NCI-H1930 (cell line): ENCODE measurements around the gene ALG6.

ENCODE experiments used
- DNase-seq, 2 experiments: peaks; one replicate each; lab custom pipeline; 2025; lab: John Stamatoyannopoulos, UW

ALG6 gene

DNA sequence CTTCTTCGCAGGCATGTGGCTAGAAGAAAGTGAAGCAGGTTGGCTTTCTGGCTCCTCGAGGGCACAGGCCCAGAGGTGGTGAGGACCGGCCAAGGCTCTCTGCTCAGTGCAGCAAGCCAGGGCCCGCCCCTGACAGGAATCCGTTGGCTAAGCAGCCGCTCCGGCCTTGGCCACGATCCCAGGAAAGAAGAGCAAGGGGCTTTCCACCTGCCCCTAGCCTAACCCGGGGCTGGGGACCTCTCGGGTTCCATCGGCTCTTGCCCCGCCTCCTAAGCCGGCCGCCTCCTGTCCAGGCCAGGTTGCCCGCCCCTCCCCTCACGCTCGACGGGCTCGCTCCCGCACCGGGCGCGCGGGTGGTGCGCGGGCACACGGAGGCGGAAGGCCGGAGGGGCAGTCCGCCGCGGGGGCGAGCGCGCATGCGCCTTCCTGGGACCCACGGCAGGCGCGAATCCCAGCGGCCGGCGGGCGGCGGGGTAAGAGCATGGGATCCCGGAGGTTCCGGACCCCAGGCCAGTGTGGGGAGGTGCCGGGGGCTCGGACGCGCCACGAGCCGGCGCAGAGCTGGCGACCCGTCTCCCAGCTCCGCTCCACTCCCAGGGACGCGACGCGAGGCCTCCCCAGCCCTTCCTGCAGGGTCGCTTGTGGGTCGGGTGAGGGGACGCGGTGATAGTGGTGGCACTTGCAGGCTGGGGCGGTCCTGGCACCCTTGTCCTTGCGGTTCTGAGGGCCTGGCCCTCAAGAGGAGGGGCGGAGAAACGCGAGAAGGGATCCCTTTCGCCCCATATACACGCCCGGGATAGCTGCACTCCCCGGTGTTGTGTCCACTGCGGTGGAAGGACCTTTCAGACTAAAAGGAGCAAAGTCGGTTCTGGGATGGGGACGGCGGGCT lies at the start of gene ALG6:
ALG6 (plus strand) TSS at position 413 of the 889 bp plus-strand sequence. CDS start 3,351 bp downstream, outside the sequence.
- peak; percentile 90 to 92 for DNase-seq

DNA sequence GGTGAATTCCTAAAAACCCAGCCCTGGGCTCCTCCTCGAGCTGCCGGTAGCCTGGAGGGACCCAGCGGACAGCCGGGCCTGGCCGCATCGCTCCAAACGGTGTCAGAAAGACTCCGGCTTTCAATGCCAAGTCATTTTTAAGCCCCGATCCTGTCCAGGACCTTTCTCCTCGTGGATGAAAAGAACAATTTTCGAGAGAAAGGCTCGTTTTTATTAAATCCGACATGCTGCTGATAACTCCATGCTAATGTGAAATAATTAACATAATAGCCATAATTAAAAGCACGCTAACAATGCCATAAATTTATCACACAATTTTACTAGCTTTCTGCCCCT lies 49.6 kb upstream of the ALG6 start:
- DNase-seq = peak in 1 of 2 experiments; percentile 33

DNA sequence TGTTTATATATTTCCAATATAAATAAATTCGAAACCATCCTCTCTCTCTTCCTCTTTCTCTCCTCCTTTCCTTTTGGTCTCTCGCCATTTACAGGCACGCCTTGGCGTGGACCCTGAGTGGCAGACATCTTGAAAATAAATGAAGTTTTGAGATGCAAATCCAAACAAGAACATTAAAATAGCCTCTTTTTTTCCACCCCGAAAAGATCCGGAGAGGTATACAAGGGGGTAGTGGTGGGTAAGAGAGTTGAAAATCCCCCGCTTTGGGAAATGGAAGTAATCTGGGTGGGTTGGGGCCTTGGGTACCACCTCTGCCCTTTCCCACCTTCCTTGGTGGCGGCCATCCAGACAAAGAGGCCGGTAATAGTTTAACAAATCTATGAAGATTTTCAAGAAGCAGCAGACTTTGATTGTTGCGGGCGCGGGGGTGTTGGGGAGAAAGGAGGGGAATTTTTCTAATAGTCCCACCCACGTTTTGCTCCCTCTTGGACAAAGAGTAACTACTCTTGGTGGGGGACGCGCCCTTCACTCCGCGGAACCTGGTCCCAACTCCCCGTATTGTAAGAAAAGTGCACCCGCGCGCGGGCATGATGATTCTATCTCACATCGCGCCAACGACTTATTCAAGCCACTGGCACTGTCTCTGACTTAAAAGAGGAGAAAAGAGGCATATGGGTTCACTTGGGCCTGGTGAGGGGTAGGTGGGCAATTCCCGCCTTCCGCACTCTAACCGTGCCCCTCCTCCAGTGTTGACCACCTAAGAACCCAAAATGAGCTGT lies 49.0 kb upstream of the ALG6 start:
- no peak for DNase-seq

GRCh38 chr1:63319046-63320021 lies 48.1 kb upstream of the ALG6 start:
- no peak for DNase-seq

DNA sequence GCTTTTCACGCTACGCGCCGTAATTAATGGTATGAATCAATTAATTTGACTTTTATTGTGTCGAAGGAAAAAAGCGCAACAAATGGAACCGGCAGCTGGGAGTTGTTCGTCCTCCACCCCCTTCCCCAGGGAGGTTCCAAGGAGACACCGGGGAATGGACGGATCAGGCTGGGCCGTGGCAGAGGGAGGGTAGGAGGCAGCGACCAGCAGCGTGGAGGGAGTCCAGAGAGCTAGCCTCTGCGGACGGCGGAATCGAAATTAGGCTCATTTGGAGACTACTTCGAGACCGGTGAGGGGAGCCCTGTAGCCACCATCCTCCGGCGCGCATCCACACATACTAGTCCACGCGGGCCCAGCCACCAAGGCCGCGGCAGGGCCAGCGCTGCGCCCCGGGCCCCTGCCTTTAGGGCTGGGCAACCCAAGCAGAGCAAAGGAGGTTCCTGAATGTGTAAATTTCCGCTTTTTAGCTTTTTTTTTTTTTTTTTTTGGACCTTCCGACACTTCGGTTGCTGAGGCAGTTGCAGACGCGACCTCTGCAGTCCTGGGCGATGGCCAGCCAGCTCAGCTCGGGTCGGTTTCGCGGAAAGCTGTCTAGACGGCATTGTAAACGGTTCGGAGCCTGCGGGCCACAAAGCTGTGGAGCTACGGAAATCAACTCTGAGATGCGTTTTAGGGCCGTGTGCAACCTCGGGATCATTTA lies 47.3 kb upstream of the ALG6 start:
- DNase-seq = no peak

DNA sequence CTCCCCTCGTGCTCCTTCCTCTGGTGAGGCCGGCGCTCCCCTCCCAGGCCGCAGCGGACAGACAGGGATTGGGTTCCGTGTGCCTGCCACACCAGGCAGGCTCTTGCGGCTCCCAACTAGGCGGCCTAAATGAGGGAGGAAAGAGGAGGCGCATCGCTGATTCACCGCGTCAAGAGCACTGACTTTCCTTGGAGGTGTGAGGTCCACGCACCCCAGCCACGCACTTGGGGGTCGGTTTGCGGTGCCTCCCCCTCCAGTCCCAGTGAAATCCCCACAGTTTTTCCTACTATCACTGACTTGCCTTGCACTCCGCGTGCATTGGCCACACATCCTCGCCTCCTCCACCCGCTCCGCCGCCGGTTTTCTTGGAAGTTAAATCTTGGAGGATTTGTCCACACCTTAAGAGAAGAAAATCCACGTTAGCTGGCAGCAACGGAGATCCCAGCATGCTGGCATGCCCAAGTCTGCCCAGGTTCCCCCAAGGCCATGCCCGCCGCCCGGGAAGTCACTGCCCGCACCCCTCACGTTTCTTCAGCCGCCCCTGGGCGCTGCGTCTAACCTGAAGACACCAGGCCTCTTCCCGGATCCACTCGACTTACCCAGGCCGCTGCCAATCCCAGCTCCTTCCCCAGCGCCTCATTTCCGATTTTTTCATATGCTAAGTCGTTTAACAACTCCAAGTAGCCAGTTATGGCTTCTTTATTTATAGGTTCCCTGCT lies 46.2 kb upstream of the ALG6 start:
- DNase-seq = no peak

GRCh38 chr1:63321785-63322113 lies 45.7 kb upstream of the ALG6 start:
- no peak for DNase-seq

- DNase-seq = peak; percentile 49 to 66
These were observed 45.1 kb upstream of the ALG6 start, which contains the start of gene FOXD3 for GRCh38 chr1:63322114-63322943. Gene FOXD3, plus strand, starts transcription at chr1:63322567. Its CDS starts 492 bp downstream, at chr1:63323059.

- DNase-seq = peak; percentile 75 to 79
These were observed 44.2 kb upstream of the ALG6 start for GRCh38 chr1:63322944-63323864.

DNA sequence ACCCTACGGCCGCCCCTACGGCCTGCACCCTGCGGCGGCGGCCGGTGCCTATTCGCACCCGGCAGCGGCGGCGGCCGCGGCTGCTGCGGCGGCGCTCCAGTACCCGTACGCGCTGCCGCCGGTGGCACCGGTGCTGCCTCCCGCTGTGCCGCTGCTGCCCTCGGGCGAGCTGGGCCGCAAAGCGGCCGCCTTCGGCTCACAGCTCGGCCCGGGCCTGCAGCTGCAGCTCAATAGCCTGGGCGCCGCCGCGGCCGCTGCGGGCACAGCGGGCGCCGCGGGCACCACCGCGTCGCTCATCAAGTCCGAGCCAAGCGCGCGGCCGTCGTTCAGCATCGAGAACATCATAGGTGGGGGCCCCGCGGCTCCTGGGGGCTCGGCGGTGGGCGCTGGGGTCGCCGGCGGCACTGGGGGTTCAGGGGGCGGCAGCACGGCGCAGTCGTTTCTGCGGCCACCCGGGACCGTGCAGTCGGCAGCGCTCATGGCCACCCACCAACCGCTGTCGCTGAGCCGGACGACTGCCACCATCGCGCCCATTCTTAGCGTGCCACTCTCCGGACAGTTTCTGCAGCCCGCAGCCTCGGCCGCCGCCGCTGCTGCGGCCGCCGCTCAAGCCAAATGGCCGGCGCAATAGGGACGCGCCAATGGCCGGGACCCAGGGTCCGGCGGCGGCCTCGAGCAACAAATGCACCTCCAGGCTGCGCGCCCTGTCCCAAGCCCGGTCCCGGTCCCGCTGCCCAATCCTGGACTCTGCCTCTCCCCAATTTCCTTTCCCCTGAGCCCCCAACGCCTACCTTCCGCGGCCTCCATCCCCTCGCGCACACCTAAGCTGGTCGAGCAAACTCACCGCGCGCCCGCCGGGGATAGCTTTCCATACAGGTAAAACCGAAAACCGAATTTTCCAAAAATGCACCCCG lies 43.3 kb upstream of the ALG6 start:
- DNase-seq = peak; percentile 12 to 71

- no peak for DNase-seq
These were observed 42.7 kb upstream of the ALG6 start for GRCh38 chr1:63324779-63325119.

DNA sequence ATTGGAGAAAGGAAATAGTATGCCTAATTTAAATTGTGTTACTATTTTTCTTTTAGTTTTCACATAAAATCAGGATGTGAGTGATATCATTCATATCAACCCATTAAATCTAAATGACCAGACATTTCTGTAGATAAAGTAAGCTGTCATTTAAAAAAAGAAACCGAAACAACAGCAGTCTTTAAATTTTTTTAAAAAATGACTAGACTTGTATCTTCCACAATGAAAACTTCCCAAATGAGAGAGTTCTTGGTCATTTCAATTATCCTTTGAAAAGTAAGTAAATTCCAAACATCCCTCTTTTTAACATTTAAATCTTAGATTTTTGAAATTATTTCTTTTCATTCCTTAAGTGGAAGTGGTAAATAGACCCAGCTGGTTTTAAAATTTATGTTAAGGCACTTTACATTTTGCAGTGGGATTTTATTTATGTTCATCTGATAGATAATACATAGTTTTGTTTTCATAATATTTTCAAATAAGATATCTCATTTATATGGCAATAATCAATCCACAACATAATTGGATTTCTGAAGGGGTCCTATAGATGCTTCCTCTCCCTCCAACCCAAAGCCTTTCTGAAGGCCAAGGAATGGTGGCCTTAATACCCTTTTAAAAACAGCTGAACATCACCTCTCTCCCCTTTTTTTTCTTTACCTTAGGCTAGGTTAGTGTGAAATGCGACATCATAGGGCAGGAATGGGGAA lies 42.0 kb upstream of the ALG6 start:
- no peak for DNase-seq

DNA sequence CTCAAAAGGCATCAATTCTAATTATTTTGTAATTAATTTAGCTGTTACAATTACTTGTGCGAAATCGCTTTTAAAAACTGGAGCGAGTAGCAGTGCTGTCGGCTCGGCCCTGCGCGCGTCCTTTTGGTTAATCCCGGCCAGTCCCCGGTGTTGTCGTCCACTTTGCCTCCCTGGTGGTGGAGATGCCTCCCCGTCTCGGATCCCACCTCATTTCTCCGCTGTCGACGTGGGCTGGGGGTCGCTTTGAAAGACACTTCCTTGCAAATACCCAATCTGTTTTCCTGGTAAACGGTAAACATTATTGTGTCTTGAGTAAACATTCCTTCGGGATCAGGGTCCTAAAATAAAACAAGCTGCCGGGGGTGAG lies 41.3 kb upstream of the ALG6 start:
- no peak for DNase-seq

- no peak for DNase-seq
These were observed 40.7 kb upstream of the ALG6 start for GRCh38 chr1:63326473-63327380.

GRCh38 chr1:63327417-63328054 lies 39.9 kb upstream of the ALG6 start:
- peak in 1 of 2 experiments; percentile 26 for DNase-seq

DNA sequence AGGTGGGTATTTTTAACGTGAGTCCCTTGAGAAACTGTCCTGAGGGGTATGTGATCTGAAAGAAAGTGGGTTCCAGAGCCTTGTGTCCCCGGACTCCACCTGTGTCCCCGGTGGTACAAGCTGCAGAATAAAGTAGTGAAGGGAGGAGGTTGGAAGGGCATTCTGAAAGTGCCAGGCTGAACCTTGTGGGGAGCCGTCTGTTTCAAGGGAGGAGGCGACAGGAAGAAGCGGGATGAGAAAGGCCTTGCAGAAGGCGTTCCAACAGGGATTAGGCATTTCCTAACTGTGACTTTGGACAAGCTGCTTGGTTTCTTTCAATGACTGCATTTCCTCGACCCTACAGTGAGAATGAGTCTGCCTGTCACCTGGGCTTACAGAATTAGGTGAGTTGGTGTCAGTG lies 39.3 kb upstream of the ALG6 start:
- DNase-seq = no peak
